IMR-90 (cell line): Measurements from ENCODE around the gene SUB1. TPM values are rescaled to one million over a fixed set of nuclear protein-coding genes. Genes with fewer than 3 reads are reported as not detected.

Experiments
- ATAC-seq: fragments of 200-7000 bp; cut with Tn5 transposase; 2 replicates; pipeline ENCODE4 v1.9.1; 2020; ENCODE audit warnings: low read depth, mild to moderate bottlenecking, moderate library complexity
- BruUV-seq: library from RNA; stranded (reverse); fragments of 400-500 nt; replicated peaks from 2 replicates; lab custom pipeline; 2021; lab: Mats Ljungman, UMichigan
- CTCF ChIA-PET: fragments of 300-600 bp; formaldehyde crosslinking; extraction: SDS; loops from one replicate; lab custom pipeline; 2021; ENCODE audit warnings: antibody characterized with exemption; lab: Yijun Ruan, JAX
- POLR2A ChIA-PET: fragments of 300-600 bp; sonication (Branson Sonifier 250); formaldehyde crosslinking; loops from one replicate; lab custom pipeline; 2022; ENCODE audit warnings: antibody characterized with exemption; ENCODE audit not compliant: unreplicated experiment; lab: Charles Lee
- DNase-seq: peaks from one replicate; pipeline ENCODE4 v3.0.0; 2013
- H2AFZ ChIP-seq: replicated peaks from 2 replicates; pipeline ENCODE3; 2013; ENCODE audit warnings: low read length, mild to moderate bottlenecking; ENCODE audit not compliant: poor library complexity
- H2AK5ac ChIP-seq: 2 replicates; pipeline ENCODE4 v1.6.1; 2013; ENCODE audit warnings: low read depth, low read length, inconsistent platforms
- H2AK9ac ChIP-seq: replicated peaks from 2 replicates; pipeline ENCODE3; 2013; ENCODE audit warnings: mild to moderate bottlenecking, low read depth, low read length, moderate library complexity; ENCODE audit not compliant: poor library complexity
- H2BK120ac ChIP-seq: 2 replicates; pipeline ENCODE4 v1.6.1; 2013; ENCODE audit warnings: low read depth, low read length, inconsistent platforms
- H2BK15ac ChIP-seq: 3 replicates; pipeline ENCODE4 v1.6.1; 2013; ENCODE audit warnings: low read depth, low read length, inconsistent platforms
- H2BK20ac ChIP-seq: 2 replicates; pipeline ENCODE4 v1.6.1; 2013; ENCODE audit warnings: low read depth, mild to moderate bottlenecking, inconsistent platforms, low read length, moderate library complexity
- H2BK5ac ChIP-seq: 2 replicates; pipeline ENCODE4 v1.6.1; 2013; ENCODE audit warnings: mild to moderate bottlenecking, low read depth, low read length, inconsistent platforms; ENCODE audit not compliant: poor library complexity, severe bottlenecking
- H3K14ac ChIP-seq: replicated peaks from 2 replicates; pipeline ENCODE4 v1.6.1; 2013; ENCODE audit warnings: low read depth, low read length, inconsistent platforms
- H3K18ac ChIP-seq: 2 replicates; pipeline ENCODE4 v1.6.1; 2013; ENCODE audit warnings: low read depth, low read length, control low read depth
- H3K23ac ChIP-seq: 2 replicates; pipeline ENCODE4 v1.6.1; 2013; ENCODE audit warnings: low read depth, low read length, inconsistent platforms
- H3K27ac ChIP-seq: 2 replicates; pipeline ENCODE4 v1.5.1; 2013; ENCODE audit warnings: mild to moderate bottlenecking, control low read depth, low read length; ENCODE audit not compliant: insufficient read depth
- H3K27me3 ChIP-seq: 2 replicates; pipeline ENCODE4 v1.6.1; 2013; ENCODE audit warnings: low read length; ENCODE audit not compliant: control insufficient read depth, insufficient read depth
- H3K36me3 ChIP-seq: 2 replicates; pipeline ENCODE4 v1.6.1; 2013; ENCODE audit warnings: low read length, mixed read lengths; ENCODE audit not compliant: control insufficient read depth, insufficient read depth
- H3K4ac ChIP-seq: 2 replicates; pipeline ENCODE4 v1.6.1; 2013; ENCODE audit warnings: low read depth, low read length, inconsistent platforms
- H3K4me1 ChIP-seq: 2 replicates; pipeline ENCODE4 v1.6.1; 2013; ENCODE audit warnings: low read length, mixed read lengths; ENCODE audit not compliant: control insufficient read depth, insufficient read depth
- H3K4me2 ChIP-seq: 2 replicates; pipeline ENCODE4 v1.6.1; 2013; ENCODE audit warnings: low read depth, mild to moderate bottlenecking, control low read depth, low read length, moderate library complexity
- H3K4me3 ChIP-seq: 2 replicates; pipeline ENCODE4 v1.5.1; 2013; ENCODE audit warnings: low read depth, mild to moderate bottlenecking, control low read depth, low read length, moderate library complexity; ENCODE audit not compliant: insufficient read depth
- H3K56ac ChIP-seq: 2 replicates; pipeline ENCODE4 v1.6.1; 2013; ENCODE audit warnings: low read length, inconsistent platforms; ENCODE audit not compliant: insufficient read depth; ENCODE audit errors: extremely low read depth
- H3K79me1 ChIP-seq, 2 experiments: 2 replicates each; pipeline ENCODE4 v1.6.1; 2013; ENCODE audit warnings: low read length in 2 of 2, inconsistent platforms in 1 of 2, low read depth in 1 of 2
- H3K9ac ChIP-seq: 2 replicates; pipeline ENCODE4 v1.6.1; 2013; ENCODE audit warnings: low read depth, low read length, control low read depth
- H3K9me1 ChIP-seq: 2 replicates; pipeline ENCODE4 v1.6.1; 2013; ENCODE audit warnings: low read length, inconsistent platforms; ENCODE audit not compliant: insufficient read depth
- H3K9me3 ChIP-seq: 2 replicates; pipeline ENCODE4 v1.6.1; 2013; ENCODE audit warnings: low read length; ENCODE audit not compliant: control insufficient read depth, insufficient read depth
- H4K20me1 ChIP-seq: 2 replicates; pipeline ENCODE4 v1.6.1; 2013; ENCODE audit warnings: low read length, inconsistent platforms; ENCODE audit not compliant: insufficient read depth
- H4K5ac ChIP-seq: 2 replicates; pipeline ENCODE4 v1.6.1; 2013; ENCODE audit warnings: mild to moderate bottlenecking, low read depth, low read length, control low read depth
- H4K8ac ChIP-seq, 2 experiments: 2 replicates each; pipeline ENCODE4 v1.6.1; 2013; ENCODE audit warnings: low read depth in 2 of 2, low read length in 2 of 2, control low read depth in 1 of 2, inconsistent platforms in 1 of 2
- H4K91ac ChIP-seq: 2 replicates; pipeline ENCODE4 v1.6.1; 2013; ENCODE audit warnings: low read depth, low read length, inconsistent platforms; ENCODE audit not compliant: insufficient read depth
- CHD1 ChIP-seq: IDR thresholded peaks from 2 replicates; pipeline ENCODE4 v1.6.1; 2012; ENCODE audit warnings: low read depth, low read length, improper control_type of control experiment
- MAFK ChIP-seq: IDR thresholded peaks from 2 replicates; pipeline ENCODE4 v1.6.1; 2012; ENCODE audit warnings: low read depth, low read length, improper control_type of control experiment
- MXI1 ChIP-seq: IDR thresholded peaks from 2 replicates; pipeline ENCODE4 v1.6.1; 2012; ENCODE audit warnings: low read depth, mild to moderate bottlenecking, low read length, moderate library complexity, borderline replicate concordance
- WGBS, 2 experiments: methylation state at CpG; one replicate each; pipeline versions ENCODE4 v1.1.5 to v1.1.7; 2013; ENCODE audit warnings: missing lambda C conversion rate in 2 of 2; ENCODE audit not compliant: insufficient read length in 1 of 2; ENCODE audit errors: extremely low coverage in 2 of 2; 5-methylcytosine and 5-hydroxymethylcytosine counted together
- dilution Hi-C: fragments of 300-500 bp; cut with HindIII; formaldehyde crosslinking; loops from one replicate; pipeline ENCODE4 v1.14.3; 2018; ENCODE audit warnings: low sequenced_read_pairs; ENCODE audit not compliant: unreplicated experiment
- in situ Hi-C: fragments of 300-500 bp; cut with MboI; formaldehyde crosslinking; loops from 3 replicates; pipeline ENCODE4 v1.14.3; 2019; ENCODE audit warnings: low sequenced_read_pairs, inconsistent platforms, mixed read lengths
- intact Hi-C: fragments of 100-400 bp; cut with micrococcal nuclease; formaldehyde crosslinking; loops from 2 replicates; pipeline ENCODE4 v1.10.0; 2022
- polyA plus RNA-seq, 3 experiments: library from polyadenylated mRNA; depleted of rRNA; stranded (reverse); fragments of >200 nt; gene quantifications; 2 replicates each; pipeline ENCODE4 v1.2.3, GENCODE V29; 2012; ENCODE audit warnings: low replicate concordance in 1 of 3
- total RNA-seq: library from RNA; depleted of rRNA; stranded (reverse); fragments of >200 nt; gene quantifications from 2 replicates; pipeline ENCODE4 v1.2.3, GENCODE V29; 2012

The SUB1 gene
- total and polyA plus RNA-seq, 2 of the 4 experiments (the other 2 are of a cell fraction): 19.5 to 155 TPM

DNA sequence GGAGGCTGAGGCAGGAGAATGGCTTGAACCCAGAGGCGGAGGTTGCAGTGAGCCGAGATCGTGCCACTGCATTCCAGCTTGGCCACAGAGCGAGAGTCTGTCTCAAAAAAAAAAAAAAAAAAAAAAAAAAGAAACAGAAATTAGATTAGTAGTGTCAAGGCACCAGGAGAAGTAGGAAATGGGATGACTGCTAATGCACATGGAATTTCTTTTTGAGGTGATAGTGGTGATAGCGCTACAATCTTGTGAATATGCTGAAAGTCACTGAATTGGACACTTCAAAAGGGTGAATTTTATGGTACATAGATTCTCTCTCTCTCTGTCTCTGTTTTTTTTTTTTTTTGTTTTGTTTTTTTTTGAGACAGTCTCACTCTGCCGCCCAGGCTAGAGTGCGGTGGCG, 42.1 kb upstream of the SUB1 start:
- in situ Hi-C loops (no loop called here), dilution Hi-C loops (no loop called here), intact Hi-C loops (no loop called here)
- Histone ChIP-seq H3K4ac (no peak overlapping the region), H3K56ac (no peak overlapping the region), H3K14ac (no peak overlapping the region), H3K27me3 (no peaks in the 10 kb centered on the region), H3K27ac (no peak overlapping the region), H3K4me3 (no peak overlapping the region), H3K9me1 (no peaks in the 10 kb centered on the region), H2AFZ (no peak overlapping the region), H2BK20ac (no peak overlapping the region), H2AK9ac (no peak overlapping the region), H2BK120ac (no peak overlapping the region), H2BK15ac (no peak overlapping the region), H3K4me2 (no peak overlapping the region), H3K79me1 (no peaks in the 10 kb centered on the region), H2BK5ac (no peak overlapping the region), H2AK5ac (no peak overlapping the region), H3K4me1 (no peaks in the 10 kb centered on the region; the same call in 1 of the 2 replicates), H4K5ac (no peak overlapping the region), H3K9ac (no peak overlapping the region), H3K23ac (no peak overlapping the region), H3K18ac (no peak overlapping the region), H4K8ac (no peak overlapping the region), H4K91ac (no peak overlapping the region), H3K9me3 (no peaks in the 10 kb centered on the region), H3K36me3 (no peaks in the 10 kb centered on the region), H4K20me1 (no peaks in the 10 kb centered on the region)
- ChIA-PET CTCF (no interaction called here), POLR2A (no interaction called here)
- BruUV-seq: no TSS peak
- DNase-seq (no peak), ATAC-seq (no peak)
- TF ChIP-seq MAFK: no peak
- TF ChIP-seq CHD1: no peak
- TF ChIP-seq MXI1: no peak
- 100% methylated on average over 2 of the region's 8 CpGs; no CpG with 5 or more reads in 1 of the 2 experiments for WGBS, 2 experiments
